A673 (cell line): Measurements from ENCODE around the gene LIMCH1. TPM values are rescaled to one million over a fixed set of nuclear protein-coding genes. Genes with fewer than 3 reads are reported as not detected.
A peak's percentile ranks its signal among the peaks of the same experiment; 100 is the strongest.

Experiments used
- BruUV-seq: library from RNA; stranded (reverse); fragments of 400-500 nt; replicated peaks from 2 replicates; lab custom pipeline; 2021; lab: Mats Ljungman, UMichigan
- CTCF ChIA-PET: fragments of 300-600 bp; sonication (Branson Sonifier 250); formaldehyde crosslinking; loops from one replicate; lab custom pipeline; 2022; ENCODE audit warnings: antibody characterized with exemption; lab: Charles Lee
- POLR2A ChIA-PET: fragments of 300-600 bp; sonication (Branson Sonifier 250); formaldehyde crosslinking; loops from one replicate; lab custom pipeline; 2022; ENCODE audit warnings: antibody characterized with exemption; ENCODE audit not compliant: low non-redundant PET; lab: Charles Lee
- DNase-seq: peaks from one replicate; pipeline ENCODE4 v3.0.0-alpha.2; 2015; ENCODE audit warnings: low spot score
- H3K27ac ChIP-seq: fragments of 200-600 bp; sonication (generic); 2 replicates; pipeline ENCODE4 v1.5.1; 2016; ENCODE audit warnings: mixed run types, low read depth, mild to moderate bottlenecking, mixed read lengths, antibody characterized with exemption, low read length; ENCODE audit not compliant: poor library complexity, severe bottlenecking
- H3K27me3 ChIP-seq: fragments of 200-600 bp; sonication (generic); replicated peaks from 2 replicates; pipeline ENCODE4 v1.6.1; 2017; ENCODE audit warnings: mixed run types, low read depth, mild to moderate bottlenecking, mixed read lengths, antibody characterized with exemption, low read length; ENCODE audit not compliant: insufficient read depth, poor library complexity
- H3K36me3 ChIP-seq: fragments of 200-600 bp; sonication (generic); 2 replicates; pipeline ENCODE4 v1.6.1; 2016; ENCODE audit warnings: mixed run types, mild to moderate bottlenecking, mixed read lengths, antibody characterized with exemption, low read length; ENCODE audit not compliant: insufficient read depth, poor library complexity, severe bottlenecking
- H3K4me1 ChIP-seq: fragments of 200-600 bp; sonication (generic); 2 replicates; pipeline ENCODE4 v1.6.1; 2017; ENCODE audit warnings: mixed run types, mild to moderate bottlenecking, mixed read lengths, antibody characterized with exemption, low read length; ENCODE audit not compliant: insufficient read depth, poor library complexity, severe bottlenecking
- H3K4me3 ChIP-seq: fragments of 200-600 bp; sonication (generic); 2 replicates; pipeline ENCODE4 v1.5.1; 2016; ENCODE audit warnings: low read depth, mixed run types, mild to moderate bottlenecking, mixed read lengths, low read length; ENCODE audit not compliant: poor library complexity, severe bottlenecking
- H3K9me3 ChIP-seq: fragments of 200-600 bp; sonication (generic); 2 replicates; pipeline ENCODE4 v1.6.1; 2016; ENCODE audit warnings: mixed run types, low read depth, mild to moderate bottlenecking, mixed read lengths, antibody characterized with exemption, low read length; ENCODE audit not compliant: poor library complexity, severe bottlenecking
- CTCF ChIP-seq: fragments of 300-800, 200-600 bp; sonication (generic); conservative IDR thresholded peaks from 2 replicates; pipeline ENCODE4 v1.5.1; 2017; ENCODE audit warnings: low read depth, mild to moderate bottlenecking, antibody characterized with exemption, low read length, moderate library complexity, mixed read lengths
- EZH2 ChIP-seq: fragments of 200-600 bp; sonication (generic); IDR thresholded peaks from 2 replicates; pipeline ENCODE4 v1.6.1; 2017; ENCODE audit warnings: borderline replicate concordance, low read depth, mild to moderate bottlenecking, mixed read lengths, antibody characterized with exemption, low read length; ENCODE audit not compliant: poor library complexity, severe bottlenecking
- intact Hi-C: fragments of 100-400 bp; cut with micrococcal nuclease; formaldehyde crosslinking; loops from one replicate; pipeline ENCODE4 v1.10.0; 2022; ENCODE audit not compliant: unreplicated experiment
- total RNA-seq: library from RNA; stranded (reverse); gene quantifications from 2 replicates; pipeline ENCODE4 v1.2.3, GENCODE V29; 2021

LIMCH1 gene
- total RNA-seq, 1 experiment from 2014 or later, result 4.0 TPM

- intact Hi-C loops, result no loop called here
- Histone ChIP-seq H3K4me1 (no peaks in the 10 kb centered on the region), H3K36me3 (no peaks in the 10 kb centered on the region), H3K9me3 (peaks cover 7% of the 10 kb centered on the region), H3K27me3 (peaks cover 96% of the 10 kb centered on the region), H3K27ac (no peak overlapping the region), H3K4me3 (no peak overlapping the region)
- TF ChIP-seq CTCF, result no peak
- TF ChIP-seq EZH2, result peak; percentile 51
- CTCF ChIA-PET, result no interaction called here
- no peak for DNase-seq
- no TSS peak for BruUV-seq
- POLR2A ChIA-PET, result no interaction called here
Observed at GRCh38 chr4:41749631-41750039, 211.7 kb downstream of the LIMCH1 start.

Other genes with a start within 250 kb of the LIMCH1 start
- gene PHOX2B, start 210.6 kb downstream of the LIMCH1 start, total RNA-seq, result 0.09 and 0.13 TPM in 2 replicates